WI38 (cell line): ENCODE results near the gene TUBA8.
A peak's percentile ranks its signal among the peaks of the same experiment; 100 is the strongest.
"Not testable (repeated sequence)": the region's sequence is repeated elsewhere in the genome, so short reads cannot be mapped to it uniquely, and the experiment has no call there.

ENCODE experiments used
- H3K4me3 ChIP-seq: 2 replicates; pipeline ENCODE4 v1.5.1; 2011; ENCODE audit warnings: low read depth, mild to moderate bottlenecking, control low read depth, low read length
- CTCF ChIP-seq: IDR thresholded peaks from 2 replicates; pipeline ENCODE4 v1.5.1; 2012; ENCODE audit warnings: low read depth, mild to moderate bottlenecking, control low read depth, low read length

The TUBA8 gene

GRCh38 chr22:18067121-18067520 is 43.5 kb upstream of the TUBA8 start:
- no peak overlapping the region for H3K4me3 ChIP-seq
- TF ChIP-seq CTCF, result no peak

DNA sequence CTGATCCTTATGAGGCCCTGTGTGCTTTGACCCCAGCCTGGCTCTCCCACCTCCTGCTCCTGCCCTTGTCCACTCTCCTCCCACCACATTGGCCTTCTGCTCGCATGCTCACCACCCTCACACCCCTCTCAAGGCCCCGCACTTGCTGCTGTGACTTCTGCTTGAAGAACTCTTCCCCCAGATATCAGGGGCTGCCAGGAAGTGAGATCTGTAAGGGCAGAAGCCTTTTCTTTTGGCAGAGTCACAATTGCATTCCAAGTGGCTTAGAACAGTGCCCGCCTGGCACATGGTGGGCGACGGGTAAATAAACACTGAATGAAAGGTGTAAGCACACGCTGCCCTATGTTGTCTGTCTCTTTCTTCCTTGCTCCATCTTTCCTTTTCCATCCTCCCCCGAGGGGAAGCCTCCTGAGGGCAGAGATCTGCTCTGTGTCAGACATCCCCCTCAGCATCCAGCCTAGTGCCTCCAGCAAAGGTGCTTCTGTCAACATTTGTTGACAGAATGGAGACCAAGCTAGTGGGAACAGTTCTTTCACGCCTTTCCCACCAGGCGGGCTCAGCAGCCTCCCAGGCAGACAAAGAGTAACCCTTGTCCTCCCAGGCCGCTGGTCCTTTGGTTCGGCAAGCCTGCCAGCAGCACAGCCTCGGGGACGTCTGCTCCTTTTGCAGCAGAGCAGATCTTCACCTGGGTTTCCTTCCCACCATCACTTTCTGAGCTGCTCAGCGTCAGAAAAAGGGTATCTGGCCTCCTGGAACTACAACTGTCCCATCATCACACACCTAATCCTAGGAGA is 42.9 kb upstream of the TUBA8 start:
- no peak for TF ChIP-seq CTCF
- H3K4me3 ChIP-seq, result no peak overlapping the region

GRCh38 chr22:18068381-18068988 is 42.1 kb upstream of the TUBA8 start:
- TF ChIP-seq CTCF, result no peak

DNA sequence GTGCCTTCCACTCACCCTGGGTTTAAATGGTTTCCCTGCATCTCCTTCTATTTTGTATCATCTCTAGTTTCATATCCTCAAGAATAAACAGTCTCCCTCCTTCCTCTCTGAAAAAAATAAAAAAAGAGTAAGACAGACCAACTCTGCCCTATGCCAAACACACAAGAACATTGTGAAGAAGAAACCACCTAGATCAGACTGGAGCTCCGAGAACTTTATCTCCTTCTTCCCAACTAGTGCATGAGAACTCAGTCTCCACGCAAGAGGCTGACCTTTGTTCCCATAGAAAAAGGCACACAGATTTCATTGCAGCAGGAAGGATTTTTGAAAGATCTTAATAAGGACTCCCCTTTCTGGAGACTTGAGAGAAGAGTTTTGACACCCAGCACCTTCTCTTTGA is 41.6 kb upstream of the TUBA8 start:
- H3K4me3 ChIP-seq, result no peak overlapping the region

More at GRCh38 chr22:18068381-18068988, 42.1 kb upstream of the TUBA8 start:
- H3K4me3 ChIP-seq, result no peak overlapping the region

GRCh38 chr22:18070041-18070440 is 40.6 kb upstream of the TUBA8 start:
- no peak for TF ChIP-seq CTCF
- H3K4me3 ChIP-seq, result no peak overlapping the region

More for the DNA sequence above, 41.6 kb upstream of the TUBA8 start:
- TF ChIP-seq CTCF, result no peak

- 0 out of 2 replicates have a peak, but pooled peaks have one; percentile 18 for TF ChIP-seq CTCF
- no peak overlapping the region for H3K4me3 ChIP-seq
These were observed 39.9 kb upstream of the TUBA8 start for GRCh38 chr22:18070556-18071306.

GRCh38 chr22:18071307-18071967 is 39.2 kb upstream of the TUBA8 start:
- H3K4me3 ChIP-seq, result not testable (repeated sequence)
